ENCODE data around the gene ZBTB5.

- TF ChIP-seq CTCF (conservative IDR thresholded peaks at IDR 0.05; ENCODE audit: low read length) (no peak), EZH2phosphoT487 (IDR thresholded peaks at IDR 0.05; ENCODE audit: borderline replicate concordance) (no peak)
These were observed 20.4 kb upstream of the ZBTB5 start, which contains the start of gene POLR1E for GRCh38 chr9:37485389-37486255.
